HepG2 (cell line): ENCODE data around the gene SALL4. TPM values are rescaled to one million over a fixed set of nuclear protein-coding genes. Genes with fewer than 3 reads are reported as not detected.

Source experiments
- IKZF4 ChIP-seq: sonication (generic); formaldehyde crosslinking; IDR thresholded peaks from 2 replicates; pipeline ENCODE4 v1.5.1; 2020; ENCODE audit warnings: borderline replicate concordance, mild to moderate bottlenecking, low read depth, missing genetic modification reagents; ENCODE audit errors: not compliant biosample characterization
- MED8 ChIP-seq: sonication (generic); formaldehyde crosslinking; IDR thresholded peaks from 2 replicates; pipeline ENCODE4 v1.8.1; 2023; ENCODE audit warnings: mild to moderate bottlenecking, missing genetic modification reagents; ENCODE audit not compliant: insufficient replicate concordance
- PBX2 ChIP-seq: IDR thresholded peaks from 2 replicates; pipeline ENCODE4 v1.6.1; 2016; ENCODE audit warnings: control low read depth
- RXRB ChIP-seq: IDR thresholded peaks from 2 replicates; pipeline ENCODE4 v1.6.1; 2016; ENCODE audit warnings: borderline replicate concordance, missing genetic modification reagents, missing compliant biosample characterization
- TCF7 ChIP-seq: sonication (generic); IDR thresholded peaks from 2 replicates; pipeline ENCODE4 v1.6.1; 2016; ENCODE audit warnings: antibody characterized with exemption, low read depth
- THAP8 ChIP-seq: sonication (generic); formaldehyde crosslinking; IDR thresholded peaks from 2 replicates; pipeline ENCODE4 v1.5.1; 2020; ENCODE audit warnings: missing genetic modification reagents, mild to moderate bottlenecking, borderline replicate concordance
- TRIM22 ChIP-seq: fragments of 450-650 bp; IDR thresholded peaks from 2 replicates; pipeline ENCODE4 v1.6.1; 2017
- UBTF ChIP-seq: sonication (generic); formaldehyde crosslinking; IDR thresholded peaks from 2 replicates; pipeline ENCODE4 v1.4.0; 2020; ENCODE audit warnings: mild to moderate bottlenecking, missing genetic modification reagents
- ZMAT5 ChIP-seq: sonication (generic); formaldehyde crosslinking; IDR thresholded peaks from 2 replicates; pipeline ENCODE4 v1.5.0; 2020; ENCODE audit warnings: mild to moderate bottlenecking, low read depth, missing genetic modification reagents, borderline replicate concordance
- ZNF646 ChIP-seq: sonication (generic); formaldehyde crosslinking; IDR thresholded peaks from 2 replicates; pipeline ENCODE4 v1.9.0; 2021; ENCODE audit warnings: mild to moderate bottlenecking, missing genetic modification reagents
- polyA plus RNA-seq, 8 experiments: library from polyadenylated mRNA; depleted of rRNA in 3 of 8; stranded (reverse) in 7 of 8; unstranded in 1 of 8; fragments of >200 nt; fragmentation: Illumina TruSeq in 4 of 8; extraction: Trizol in 4 of 8; gene quantifications; 2 replicates each; pipeline versions ENCODE4 v1.2.1 to v1.2.3, GENCODE V29; 2011 to 2016; ENCODE audit warnings: low read depth in 4 of 8, missing spikeins in 1 of 8, mixed read lengths in 1 of 8; ENCODE audit not compliant: insufficient read depth in 1 of 8
- total RNA-seq, 5 experiments: library from RNA; depleted of rRNA; stranded (reverse); fragments of >200 nt; fragmentation: Illumina TruSeq; extraction: Trizol; gene quantifications; 2 replicates each; pipeline ENCODE4 v1.2.3, GENCODE V29; 2016; ENCODE audit warnings: low read depth in 1 of 5

The SALL4 gene
- total and polyA plus RNA-seq, 2 of the 13 experiments (the other 11 are each of a cell fraction or from before 2014, with no cell fraction given): 0.33 to 1.8 TPM

- TF ChIP-seq THAP8 (CRISPR knock-in tag): no peak
- no peak for TF ChIP-seq UBTF (CRISPR knock-in tag)
- TF ChIP-seq RXRB: no peak
- TF ChIP-seq PBX2 (CRISPR knock-in tag): no peak
- TF ChIP-seq ZMAT5 (CRISPR knock-in tag): no peak
- TF ChIP-seq IKZF4 (CRISPR knock-in tag): no peak
- no peak for TF ChIP-seq ZNF646 (CRISPR knock-in tag)
- TF ChIP-seq MED8: no peak
- no peak for TF ChIP-seq TCF7
- TF ChIP-seq TRIM22: no peak
These were observed 55.0 kb downstream of the SALL4 start (continued) for GRCh38 chr20:51747182-51747911.
